ENCODE data around the gene CEP41.

Gene CEP41, protein sequence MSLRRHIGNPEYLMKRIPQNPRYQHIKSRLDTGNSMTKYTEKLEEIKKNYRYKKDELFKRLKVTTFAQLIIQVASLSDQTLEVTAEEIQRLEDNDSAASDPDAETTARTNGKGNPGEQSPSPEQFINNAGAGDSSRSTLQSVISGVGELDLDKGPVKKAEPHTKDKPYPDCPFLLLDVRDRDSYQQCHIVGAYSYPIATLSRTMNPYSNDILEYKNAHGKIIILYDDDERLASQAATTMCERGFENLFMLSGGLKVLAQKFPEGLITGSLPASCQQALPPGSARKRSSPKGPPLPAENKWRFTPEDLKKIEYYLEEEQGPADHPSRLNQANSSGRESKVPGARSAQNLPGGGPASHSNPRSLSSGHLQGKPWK
- long read RNA-seq, donor 1, full-length matches to known transcripts = 7 of 7 reads
- long read RNA-seq, donor 1, partial matches to known transcripts = 0 of 7 reads
- long read RNA-seq, donor 1, other reads (novel, unspliced or antisense) = 0 of 7 reads
- long read RNA-seq, donor 2, full-length matches to known transcripts = 6 of 6 reads
- long read RNA-seq, donor 2, partial matches to known transcripts = 0 of 6 reads
- long read RNA-seq, donor 2, other reads (novel, unspliced or antisense) = 0 of 6 reads
- long read RNA-seq, donor 3, full-length matches to known transcripts = 4 of 4 reads
- long read RNA-seq, donor 3, partial matches to known transcripts = 0 of 4 reads
- long read RNA-seq, donor 3, other reads (novel, unspliced or antisense) = 0 of 4 reads
- long read RNA-seq, donor 4, partial matches to known transcripts = 0 of 5 reads
- long read RNA-seq, donor 4, other reads (novel, unspliced or antisense) = 0 of 5 reads
- long read RNA-seq, donor 5, full-length matches to known transcripts = 11 of 11 reads
- long read RNA-seq, donor 5, partial matches to known transcripts = 0 of 11 reads
- long read RNA-seq, donor 5, other reads (novel, unspliced or antisense) = 0 of 11 reads
- long read RNA-seq, donor 6, full-length matches to known transcripts = 3 of 3 reads
- long read RNA-seq, donor 6, partial matches to known transcripts = 0 of 3 reads
- long read RNA-seq, donor 6, other reads (novel, unspliced or antisense) = 0 of 3 reads
- long read RNA-seq, donor 7, full-length matches to known transcripts = 8 of 8 reads
- long read RNA-seq, donor 7, partial matches to known transcripts = 0 of 8 reads
- long read RNA-seq, donor 7, other reads (novel, unspliced or antisense) = 0 of 8 reads
- long read RNA-seq, donor 8, full-length matches to known transcripts = 6 of 6 reads
- long read RNA-seq, donor 8, partial matches to known transcripts = 0 of 6 reads
- long read RNA-seq, donor 8, other reads (novel, unspliced or antisense) = 0 of 6 reads

- peak; percentile 99 for DNase-seq
Measured at GRCh38 chr7:130440527-130441365, at the start of gene CEP41. Gene CEP41 (minus strand): TSS chr7:130441016. CDS start chr7:130440966, 50 bp downstream.

GRCh38 chr7:130490311-130490791, 49.5 kb upstream of the CEP41 start:
- DNase-seq = peak; percentile 81

DNA sequence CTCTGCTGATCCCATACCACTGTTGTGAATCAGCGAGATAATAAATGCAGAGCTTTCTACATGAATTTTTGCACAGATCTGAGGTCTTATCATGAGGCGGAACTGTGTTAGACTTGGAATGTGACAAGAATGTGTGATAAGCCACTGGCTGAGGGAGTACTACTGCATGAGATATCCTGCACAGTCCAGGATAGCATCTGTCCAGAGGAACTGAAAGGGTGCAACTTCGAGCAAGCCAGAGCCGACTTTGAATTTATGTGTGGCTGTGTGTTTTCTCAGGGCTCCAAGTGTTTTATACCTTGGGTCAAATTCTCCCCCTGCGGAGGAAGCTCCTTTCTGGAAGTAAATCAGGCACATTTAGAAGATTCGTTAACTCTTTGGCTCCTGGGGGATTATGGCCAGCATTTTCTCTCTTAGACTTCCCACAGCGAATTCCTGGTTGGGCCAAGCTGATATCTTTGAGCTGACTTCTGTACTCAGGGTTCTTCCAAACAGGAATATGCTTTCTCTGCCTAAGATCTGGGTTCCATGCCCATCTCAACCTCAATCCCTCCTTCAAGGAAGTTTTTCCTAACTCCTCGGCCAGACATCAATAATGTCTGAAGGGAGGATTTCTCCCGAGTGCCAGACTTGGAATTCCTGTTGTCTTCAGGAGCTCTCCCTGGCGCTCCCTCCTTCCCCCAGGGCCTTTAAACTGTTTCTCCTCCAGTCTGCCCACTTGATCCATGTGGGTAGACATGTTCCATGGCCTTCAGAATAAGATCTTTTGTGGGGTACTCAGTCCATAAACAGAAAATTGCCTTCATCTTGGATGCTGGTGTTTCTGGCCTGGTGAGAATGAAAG, 48.5 kb upstream of the CEP41 start:
- DNase-seq = peak; percentile 65

DNA sequence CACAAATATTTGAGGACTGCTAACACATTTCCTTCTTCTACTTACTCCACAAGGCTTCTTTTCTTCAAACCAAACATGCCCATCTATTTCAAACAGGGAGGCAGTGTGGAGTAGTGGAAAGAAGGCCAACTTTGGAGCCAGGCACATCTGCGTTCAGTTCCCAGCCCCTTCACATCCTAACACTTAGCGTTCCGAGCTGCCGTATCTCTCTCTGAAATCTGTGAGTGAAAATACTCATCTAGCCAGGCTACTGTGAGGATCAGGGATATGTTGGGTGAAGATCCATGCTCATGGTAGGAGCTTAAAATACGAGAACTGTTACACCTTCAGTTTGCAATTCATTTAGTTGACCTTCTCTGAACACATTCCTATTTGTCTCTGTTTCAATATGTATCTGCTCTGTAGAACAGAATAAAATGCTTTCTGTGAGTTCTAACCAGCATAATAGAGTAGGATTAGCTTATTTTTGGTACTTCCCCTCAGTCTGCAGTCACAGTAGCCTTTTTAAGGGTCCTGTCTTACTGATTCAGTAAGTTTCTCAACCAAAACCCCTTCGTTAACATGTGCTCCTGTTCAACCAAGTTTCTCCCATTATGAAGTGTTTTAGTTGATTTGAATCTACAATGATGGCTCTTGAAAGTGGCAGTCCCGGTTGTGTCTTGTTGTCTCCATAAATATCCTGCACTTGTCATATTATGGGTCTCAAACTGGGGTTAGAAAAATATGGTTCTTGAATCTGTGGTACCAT, 47.8 kb upstream of the CEP41 start:
- DNase-seq = no peak

GRCh38 chr7:130486954-130487436, 46.2 kb upstream of the CEP41 start:
- DNase-seq = no peak

GRCh38 chr7:130486114-130486953, 45.5 kb upstream of the CEP41 start:
- DNase-seq = peak; percentile 73

GRCh38 chr7:130485734-130486113, 44.9 kb upstream of the CEP41 start:
- no peak for DNase-seq

DNA sequence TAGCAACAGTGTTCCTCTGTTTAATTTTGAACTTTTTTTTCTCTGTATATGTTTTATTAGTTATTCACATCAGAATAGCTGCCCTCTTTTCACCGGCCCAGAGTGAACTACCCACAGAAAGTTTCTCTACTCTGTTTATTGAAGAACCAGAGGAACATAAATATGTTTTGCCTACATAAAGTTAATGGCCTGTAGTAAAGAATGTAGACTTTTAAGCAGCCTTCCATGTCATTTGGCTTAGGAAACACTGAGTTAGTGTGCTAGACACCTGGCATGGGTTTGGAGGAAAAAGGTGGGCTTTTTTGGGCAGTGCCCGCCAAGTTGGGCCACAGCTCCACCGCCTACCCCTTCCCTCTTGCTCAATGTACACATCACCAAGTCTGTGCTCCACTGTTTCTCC, 42.2 kb upstream of the CEP41 start:
- DNase-seq = no peak

DNA sequence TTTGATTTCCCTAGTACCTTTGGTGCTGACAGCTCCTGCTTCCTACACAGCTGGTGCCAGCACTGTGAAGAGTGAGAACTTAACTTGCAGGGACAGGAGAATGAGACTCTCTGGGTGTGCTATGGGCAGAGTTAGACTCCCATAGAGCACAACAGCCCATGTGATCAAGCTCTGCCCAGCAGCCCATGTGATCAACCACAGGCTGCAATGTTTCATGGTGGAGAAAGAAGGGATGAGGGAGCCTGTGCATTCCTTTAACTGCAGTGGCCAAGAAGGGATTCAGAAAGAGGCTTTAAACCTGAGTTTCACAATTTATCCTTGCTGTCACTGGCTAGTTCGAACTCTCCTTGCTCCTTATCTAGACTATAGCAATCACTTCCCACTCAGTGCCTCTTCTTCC, 41.1 kb upstream of the CEP41 start:
- no peak for DNase-seq

DNA sequence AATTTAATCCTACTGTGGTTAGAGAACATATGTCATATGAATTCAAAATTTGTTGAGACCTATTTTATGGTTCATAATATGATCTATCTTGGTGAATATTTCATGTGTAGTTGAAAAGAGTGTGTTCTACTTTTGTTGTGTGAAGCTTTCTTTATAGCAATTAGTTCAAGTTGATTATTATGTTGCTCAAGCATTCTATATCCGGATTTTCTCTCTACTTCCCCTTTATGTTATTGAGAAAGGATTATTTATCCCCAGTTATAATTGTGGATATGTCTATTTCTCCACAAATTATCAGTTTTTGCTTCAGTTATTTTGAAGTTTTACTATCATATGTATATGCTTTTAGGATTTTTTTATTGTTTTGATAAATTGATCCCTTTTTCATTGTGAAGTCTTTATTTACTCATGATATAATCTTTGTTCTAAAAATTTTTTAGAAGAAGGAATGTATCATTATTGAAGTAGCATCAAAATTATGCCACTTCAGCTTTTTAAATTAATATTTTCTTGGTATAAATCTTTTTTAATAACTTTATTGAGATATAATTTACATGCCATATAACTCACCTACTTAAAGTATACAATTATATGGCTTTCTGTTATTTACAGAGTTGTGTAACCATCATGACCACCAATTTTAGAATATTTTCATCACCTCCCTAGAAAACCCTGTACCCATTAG, 39.0 kb upstream of the CEP41 start:
- DNase-seq = no peak

GRCh38 chr7:130478991-130479390, 38.2 kb upstream of the CEP41 start:
- no peak for DNase-seq

GRCh38 chr7:130476297-130477150, 35.7 kb upstream of the CEP41 start:
- no peak for DNase-seq

- no peak for DNase-seq
Measured at GRCh38 chr7:130475776-130476175, 35.0 kb upstream of the CEP41 start.

DNA sequence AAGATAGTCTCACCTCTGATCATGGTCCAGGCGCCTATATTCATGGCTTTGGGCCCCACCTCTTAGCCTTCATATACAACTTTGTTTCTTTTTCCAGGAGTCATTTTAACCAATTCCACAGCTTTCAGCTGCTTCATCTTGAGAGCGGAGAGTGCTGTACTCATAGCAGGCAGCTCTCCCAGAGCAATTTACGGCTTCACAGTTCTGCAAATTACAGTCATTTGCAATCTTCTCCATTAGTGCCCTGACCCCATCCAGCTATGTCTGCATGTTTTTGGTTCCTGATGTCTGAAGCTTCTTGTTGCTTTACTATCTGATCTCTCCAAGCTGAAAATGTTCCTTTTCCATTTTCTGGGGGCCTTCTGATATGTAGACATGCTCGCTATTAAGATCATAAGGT, 33.1 kb upstream of the CEP41 start:
- no peak for DNase-seq

- no peak for DNase-seq
Measured at GRCh38 chr7:130473289-130473688, 32.5 kb upstream of the CEP41 start.

GRCh38 chr7:130471974-130472373, 31.2 kb upstream of the CEP41 start:
- no peak for DNase-seq

DNA sequence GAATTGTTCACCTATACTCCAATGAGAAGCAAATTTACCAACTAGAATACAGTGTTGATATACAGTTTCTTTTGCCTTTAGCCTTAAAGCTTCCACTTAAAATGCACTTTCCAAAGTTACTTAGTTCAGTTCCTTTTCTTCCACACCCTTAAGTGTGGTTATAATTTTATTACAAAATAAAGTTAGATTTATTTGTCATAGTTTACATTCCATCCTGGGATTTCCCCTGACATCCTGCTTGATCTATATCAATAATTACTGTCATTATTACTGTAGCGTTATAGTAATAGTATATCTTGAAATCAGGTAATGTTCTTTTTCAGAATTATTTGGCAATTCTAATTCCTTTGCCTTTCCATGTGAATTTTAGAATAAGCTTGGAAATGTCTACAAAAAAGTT, 27.8 kb upstream of the CEP41 start:
- DNase-seq = no peak

All from right kidney (tissue), 9 donors.